Endothelial cell of umbilical vein (primary cell): ENCODE data around the gene NDUFS8. TPM values are rescaled to one million over a fixed set of nuclear protein-coding genes. Genes with fewer than 3 reads are reported as not detected.

Experiments
- BruUV-seq: library from RNA; stranded (reverse); fragments of 400-500 nt; replicated peaks from 2 replicates; lab custom pipeline; 2021; lab: Mats Ljungman, UMichigan
- CTCF ChIA-PET: fragments of 300-600, 350-600 bp; sonication (Branson Sonifier 250); formaldehyde crosslinking; loops from one replicate; lab custom pipeline; 2021; ENCODE audit warnings: antibody characterized with exemption, inconsistent platforms; lab: Charles Lee
- POLR2A ChIA-PET: fragments of 300-600, 350-600 bp; sonication (Branson Sonifier 250); formaldehyde crosslinking; loops from one replicate; lab custom pipeline; 2021; ENCODE audit warnings: antibody characterized with exemption, inconsistent platforms; lab: Charles Lee
- DNase-seq: peaks from one replicate; pipeline ENCODE4 v3.0.0-alpha.2; 2011; ENCODE audit warnings: low read depth, low spot score
- FAIRE-seq: peaks from 2 replicates; lab custom pipeline; 2011; peaks lifted over from hg19 to GRCh38; lab: Jason Lieb, UNC
- H2AFZ ChIP-seq: 2 replicates; pipeline ENCODE4 v1.6.0; 2012; ENCODE audit warnings: low read depth, low read length, control low read depth, inconsistent platforms
- H3K27ac ChIP-seq: 2 replicates; pipeline ENCODE4 v1.5.1; 2011; ENCODE audit warnings: low read depth, mild to moderate bottlenecking, control low read depth, low read length, moderate library complexity; ENCODE audit not compliant: insufficient read depth
- H3K27me3 ChIP-seq, 2 experiments: 2 replicates each; pipeline versions ENCODE4 v1.6.0 to v1.6.1; 2011; ENCODE audit warnings: low read length in 2 of 2, mixed read lengths in 1 of 2; ENCODE audit not compliant: control insufficient read depth in 2 of 2, insufficient read depth in 2 of 2
- H3K36me3 ChIP-seq, 2 experiments: 2 replicates in 1 of 2; 3 replicates in 1 of 2; pipeline ENCODE4 v1.5.1; 2011; ENCODE audit warnings: low read length in 2 of 2, mild to moderate bottlenecking in 1 of 2, moderate library complexity in 1 of 2; ENCODE audit not compliant: control insufficient read depth in 2 of 2, insufficient read depth in 2 of 2; ENCODE audit errors: extremely low read depth in 1 of 2
- H3K4me1 ChIP-seq: 3 replicates; pipeline ENCODE4 v1.5.1; 2011; ENCODE audit warnings: mild to moderate bottlenecking, low read length; ENCODE audit not compliant: control insufficient read depth, insufficient read depth; ENCODE audit errors: extremely low read depth
- H3K4me2 ChIP-seq: 2 replicates; pipeline ENCODE4 v1.6.1; 2011; ENCODE audit warnings: low read length, control low read depth, mixed read lengths; ENCODE audit not compliant: insufficient read depth
- H3K4me3 ChIP-seq, 3 experiments: fragments of 200-600 bp in 1 of 3; sonication (generic), shearing (Covaris generic) in 1 of 3; replicated peaks in 1 of 3; 2 replicates each; pipeline ENCODE4 v1.5.1; 2011 to 2016; ENCODE audit warnings: control low read depth in 3 of 3, low read length in 3 of 3, mild to moderate bottlenecking in 2 of 3, inconsistent platforms in 1 of 3, low read depth in 1 of 3, moderate library complexity in 1 of 3; ENCODE audit not compliant: insufficient read depth in 1 of 3
- H3K79me2 ChIP-seq: 2 replicates; pipeline ENCODE4 v1.6.0; 2012; ENCODE audit warnings: low read length, inconsistent platforms; ENCODE audit not compliant: control insufficient read depth, insufficient read depth
- H3K9ac ChIP-seq: replicated peaks from 2 replicates; pipeline ENCODE3; 2011; ENCODE audit warnings: low read length, control low read depth; ENCODE audit not compliant: insufficient read depth; ENCODE audit errors: extremely low read depth
- H3K9me1 ChIP-seq: replicated peaks from 3 replicates; pipeline ENCODE4 v1.6.0; 2011; ENCODE audit warnings: mild to moderate bottlenecking, low read length; ENCODE audit not compliant: control insufficient read depth, insufficient read depth; ENCODE audit errors: extremely low read depth
- H3K9me3 ChIP-seq: replicated peaks from 2 replicates; pipeline ENCODE4 v1.5.1; 2012; ENCODE audit warnings: low read length, inconsistent platforms; ENCODE audit not compliant: control insufficient read depth, insufficient read depth
- H4K20me1 ChIP-seq: replicated peaks from 2 replicates; pipeline ENCODE3; 2011; ENCODE audit warnings: mild to moderate bottlenecking, low read length; ENCODE audit not compliant: control insufficient read depth, insufficient read depth; ENCODE audit errors: extremely low read depth
- EZH2 ChIP-seq: IDR thresholded peaks from 2 replicates; pipeline ENCODE4 v1.6.1; 2012; ENCODE audit warnings: borderline replicate concordance, low read depth, mild to moderate bottlenecking, moderate library complexity, low read length, inconsistent platforms; ENCODE audit not compliant: severe bottlenecking
- FOS ChIP-seq: IDR thresholded peaks from 2 replicates; pipeline ENCODE4 v1.6.1; 2011; ENCODE audit warnings: mild to moderate bottlenecking, low read length, moderate library complexity, borderline replicate concordance; ENCODE audit not compliant: insufficient read depth
- GATA2 ChIP-seq: IDR thresholded peaks from 2 replicates; pipeline ENCODE4 v1.7.0; 2011; ENCODE audit warnings: low read depth, mild to moderate bottlenecking, moderate library complexity, mixed read lengths, low read length; ENCODE audit not compliant: insufficient read length, insufficient read depth
- JUN ChIP-seq: IDR thresholded peaks from 2 replicates; pipeline ENCODE4 v1.6.1; 2011; ENCODE audit warnings: borderline replicate concordance, low read depth; ENCODE audit not compliant: insufficient read length, insufficient read depth
- MYC ChIP-seq: IDR thresholded peaks from one replicate; pipeline ENCODE4 v1.6.1; 2011; ENCODE audit warnings: mild to moderate bottlenecking, low read depth, low read length
- POLR2A ChIP-seq: IDR thresholded peaks from 2 replicates; pipeline ENCODE4 v1.6.1; 2012; ENCODE audit warnings: low read depth, mild to moderate bottlenecking, control low read depth, low read length
- POLR2AphosphoS5 ChIP-seq: IDR thresholded peaks from 2 replicates; pipeline ENCODE4 v1.6.1; 2012; ENCODE audit warnings: low read depth, mild to moderate bottlenecking, control low read depth, low read length, moderate library complexity; ENCODE audit not compliant: insufficient read depth
- dilution Hi-C: fragments of 300-500 bp; cut with MboI; formaldehyde crosslinking; loops from one replicate; pipeline ENCODE4 v1.15.0; 2019; ENCODE audit warnings: low sequenced_read_pairs; ENCODE audit not compliant: extremely low pct_ligation_motif_present
- intact Hi-C: fragments of 100-400 bp; cut with micrococcal nuclease; formaldehyde crosslinking; loops from one replicate; pipeline ENCODE4 v1.10.0; 2022
- polyA plus RNA-seq, 4 experiments: library from polyadenylated mRNA; depleted of rRNA in 3 of 4; stranded (reverse) in 3 of 4; unstranded in 1 of 4; fragments of >200 nt; gene quantifications; 2 replicates each; pipeline versions ENCODE4 v1.2.1 to v1.2.3, GENCODE V29; 2011 to 2012; ENCODE audit warnings: missing spikeins in 1 of 4
- total RNA-seq: library from RNA; stranded (reverse); gene quantifications from 2 replicates; pipeline ENCODE4 v1.2.3, GENCODE V29; 2021
- TF ChIP-seq, protein P1 (sequence below): IDR thresholded peaks from 2 replicates; pipeline ENCODE4 v1.6.1; 2011; ENCODE audit not compliant: insufficient read depth, insufficient read length
- TF ChIP-seq, protein P2 (sequence below), 2 donors: IDR thresholded peaks; 1 replicate in 1 of 2; 2 replicates in 1 of 2; pipeline ENCODE4 v1.5.1; 2011; ENCODE audit warnings: low read length in 2 of 2, mild to moderate bottlenecking in 2 of 2, moderate library complexity in 2 of 2, control low read depth in 1 of 2, inconsistent platforms in 1 of 2, low read depth in 1 of 2; ENCODE audit not compliant: insufficient read depth in 1 of 2; ENCODE audit errors: extremely low read depth in 1 of 2

Gene NDUFS8
- total and polyA plus RNA-seq, 2 donors (not counting 3 experiments of a cell fraction or from before 2014, with no cell fraction given): 166 to 170 TPM

- H3K36me3 ChIP-seq: peaks cover 0 to 24% of the 10 kb centered on the region in 2 experiments
- intact Hi-C loops (loop anchor here (1.0 to 5.0 kb wide), 2 partner anchors 82 to 168 kb away; partner anchors contain the start of gene CHKA), dilution Hi-C loops (no loop called here)
- TF ChIP-seq MYC (no peak), EZH2 (no peak), JUN (no peak), GATA2 (no peak), POLR2AphosphoS5 (no peak), FOS (no peak), POLR2A (no peak)
- TF ChIP-seq, protein P1, sequence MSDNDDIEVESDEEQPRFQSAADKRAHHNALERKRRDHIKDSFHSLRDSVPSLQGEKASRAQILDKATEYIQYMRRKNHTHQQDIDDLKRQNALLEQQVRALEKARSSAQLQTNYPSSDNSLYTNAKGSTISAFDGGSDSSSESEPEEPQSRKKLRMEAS: no peak
- TF ChIP-seq, protein P2, sequence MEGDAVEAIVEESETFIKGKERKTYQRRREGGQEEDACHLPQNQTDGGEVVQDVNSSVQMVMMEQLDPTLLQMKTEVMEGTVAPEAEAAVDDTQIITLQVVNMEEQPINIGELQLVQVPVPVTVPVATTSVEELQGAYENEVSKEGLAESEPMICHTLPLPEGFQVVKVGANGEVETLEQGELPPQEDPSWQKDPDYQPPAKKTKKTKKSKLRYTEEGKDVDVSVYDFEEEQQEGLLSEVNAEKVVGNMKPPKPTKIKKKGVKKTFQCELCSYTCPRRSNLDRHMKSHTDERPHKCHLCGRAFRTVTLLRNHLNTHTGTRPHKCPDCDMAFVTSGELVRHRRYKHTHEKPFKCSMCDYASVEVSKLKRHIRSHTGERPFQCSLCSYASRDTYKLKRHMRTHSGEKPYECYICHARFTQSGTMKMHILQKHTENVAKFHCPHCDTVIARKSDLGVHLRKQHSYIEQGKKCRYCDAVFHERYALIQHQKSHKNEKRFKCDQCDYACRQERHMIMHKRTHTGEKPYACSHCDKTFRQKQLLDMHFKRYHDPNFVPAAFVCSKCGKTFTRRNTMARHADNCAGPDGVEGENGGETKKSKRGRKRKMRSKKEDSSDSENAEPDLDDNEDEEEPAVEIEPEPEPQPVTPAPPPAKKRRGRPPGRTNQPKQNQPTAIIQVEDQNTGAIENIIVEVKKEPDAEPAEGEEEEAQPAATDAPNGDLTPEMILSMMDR (IDR thresholded peaks at IDR 0.05; ENCODE audit: extremely low read depth in 1 of 2, insufficient read depth in 1 of 2, low read depth in 1 of 2, low read length in 2 of 2): no peak
- H3K4me2 ChIP-seq: peak overlapping the region; percentile 84
- DNase-seq (no peak), FAIRE-seq (peak; percentile 24)
- peak overlapping the region; percentile 0 for H2AFZ ChIP-seq
- ChIA-PET POLR2A (interaction anchor here (1.2 to 1.3 kb wide), 2 partner anchors 89 to 125 kb away, joined by 3 to 7 read pairs; no protein-coding TSS in a partner anchor), CTCF (interaction anchor here (1.2 to 1.8 kb wide), 2 partner anchors 10 to 12 kb away, joined by 3 to 4 read pairs; partner anchors contain the start of gene NDUFS8)
- H3K27me3 ChIP-seq: no peaks in the 10 kb centered on the region
- H3K9me3 ChIP-seq: no peaks in the 10 kb centered on the region
- H4K20me1 ChIP-seq: no peaks in the 10 kb centered on the region
- H3K4me3 ChIP-seq: peak overlapping the region; percentile 47 to 58 (median 58)
- H3K9me1 ChIP-seq: no peaks in the 10 kb centered on the region
- H3K27ac ChIP-seq: peak overlapping the region; percentile 51
- peaks cover 24% of the 10 kb centered on the region for H3K79me2 ChIP-seq
- H3K9ac ChIP-seq: peak overlapping the region; percentile 73
- peaks cover 20% of the 10 kb centered on the region for H3K4me1 ChIP-seq
- BruUV-seq: no TSS peak
Measured at GRCh38 chr11:68039526-68040086, 9.1 kb downstream of the NDUFS8 start.
